Suprapubic skin (tissue), 4 donors: ENCODE results near the gene LMOD3. TPM values are rescaled to one million over a fixed set of nuclear protein-coding genes. Genes with fewer than 3 reads are reported as not detected.

Experiments
- DNase-seq, 2 donors: peaks; one replicate each; pipeline ENCODE4 v3.0.0-alpha.2; 2019; ENCODE audit warnings: low spot score in 2 of 2
- H3K27ac ChIP-seq: fragments of 200-600 bp; sonication (generic); one replicate; pipeline ENCODE4 v1.5.1; 2019
- H3K27me3 ChIP-seq: fragments of 200-600 bp; sonication (generic); one replicate; pipeline ENCODE4 v1.5.1; 2019
- H3K36me3 ChIP-seq: fragments of 200-600 bp; sonication (generic); one replicate; pipeline ENCODE4 v1.5.1; 2019
- H3K4me1 ChIP-seq: fragments of 200-600 bp; sonication (generic); one replicate; pipeline ENCODE4 v1.5.1; 2019
- H3K4me3 ChIP-seq: fragments of 200-600 bp; sonication (generic); one replicate; pipeline ENCODE4 v1.5.1; 2019; ENCODE audit warnings: mild to moderate bottlenecking
- H3K9me3 ChIP-seq: fragments of 200-600 bp; sonication (generic); one replicate; pipeline ENCODE4 v1.5.1; 2019
- EP300 ChIP-seq: sonication (generic); formaldehyde crosslinking; IDR thresholded peaks from one replicate; pipeline ENCODE4 v1.6.1; 2017; ENCODE audit warnings: antibody characterized with exemption
- POLR2A ChIP-seq, 2 donors: fragments of 450-650 bp; IDR thresholded peaks; one replicate each; pipeline ENCODE4 v1.6.1; 2017; ENCODE audit warnings: antibody characterized with exemption in 2 of 2, mild to moderate bottlenecking in 2 of 2, moderate library complexity in 2 of 2
- POLR2AphosphoS5 ChIP-seq, 3 donors: sonication (generic); formaldehyde crosslinking; IDR thresholded peaks; one replicate each; pipeline ENCODE4 v1.6.1; 2017; ENCODE audit warnings: antibody characterized with exemption in 3 of 3
- WGBS: methylation state at CpG from one replicate; pipeline ENCODE4 v1.1.5; 2018; 5-methylcytosine and 5-hydroxymethylcytosine counted together
- total RNA-seq, 4 donors: library from RNA; depleted of rRNA; stranded (reverse); fragments of >200 nt; gene quantifications; one replicate each; pipeline ENCODE4 v1.1.0, GENCODE V29; 2016
- TF ChIP-seq, protein P1 (sequence below), 2 donors: fragments of 200-600 bp in 1 of 2; fragments of 450-650 bp in 1 of 2; sonication (generic) in 1 of 2; IDR thresholded peaks; one replicate each; pipeline ENCODE4 v1.5.1; 2016 to 2019; ENCODE audit warnings: antibody characterized with exemption in 2 of 2, mild to moderate bottlenecking in 1 of 2, moderate library complexity in 1 of 2

The LMOD3 gene
- total RNA-seq, 4 donors from 2014 or later, result 0.40 TPM; not detected in 3

DNA sequence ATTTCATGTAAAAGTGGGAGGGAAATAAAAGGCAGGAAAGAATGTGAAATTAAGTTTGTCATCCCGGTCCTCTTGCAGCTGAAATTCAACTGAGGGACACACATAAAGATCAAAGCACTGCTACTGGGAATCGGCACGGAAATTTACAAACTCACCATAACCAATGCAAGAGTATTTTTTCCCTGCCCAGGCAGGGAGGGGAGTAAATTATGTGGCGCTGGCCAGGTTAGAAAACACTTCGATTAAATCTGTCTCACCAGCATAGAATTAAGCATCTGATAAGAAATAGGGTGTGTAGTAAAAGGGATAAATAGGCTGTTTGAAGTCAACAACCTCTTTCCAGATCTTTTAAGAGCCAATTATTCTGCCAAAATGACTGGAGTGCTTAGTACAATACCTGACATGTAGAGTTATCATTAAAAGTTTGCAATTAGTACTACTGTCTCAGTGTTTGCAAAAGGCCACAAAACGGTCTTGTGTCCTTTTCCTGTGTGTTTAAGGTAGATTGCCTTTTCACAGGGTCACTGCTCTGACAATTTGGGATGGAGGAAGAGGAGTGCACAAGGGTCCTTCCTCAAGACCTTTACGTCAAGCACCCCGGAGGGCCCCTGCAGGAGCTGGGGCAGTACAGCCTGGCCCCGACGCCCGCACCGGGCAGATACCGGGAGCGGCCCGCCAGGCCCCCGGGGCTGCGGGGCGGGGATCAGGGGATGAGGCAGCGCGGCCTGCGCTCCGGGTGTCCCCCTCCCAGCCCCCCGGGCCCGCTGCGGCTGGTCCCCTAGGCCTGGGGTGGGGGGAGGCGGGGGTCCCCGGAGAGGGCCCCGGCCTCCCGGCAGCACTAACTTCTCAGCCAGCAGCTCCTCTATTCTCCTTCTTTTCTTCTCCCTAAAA lies 42.9 kb downstream of the LMOD3 start:
- WGBS, result 3% methylated on average over 11 of the region's 29 CpGs
- no peak for TF ChIP-seq POLR2AphosphoS5 (IDR thresholded peaks at IDR 0.05)
- TF ChIP-seq EP300, result no peak
- TF ChIP-seq, protein P1, sequence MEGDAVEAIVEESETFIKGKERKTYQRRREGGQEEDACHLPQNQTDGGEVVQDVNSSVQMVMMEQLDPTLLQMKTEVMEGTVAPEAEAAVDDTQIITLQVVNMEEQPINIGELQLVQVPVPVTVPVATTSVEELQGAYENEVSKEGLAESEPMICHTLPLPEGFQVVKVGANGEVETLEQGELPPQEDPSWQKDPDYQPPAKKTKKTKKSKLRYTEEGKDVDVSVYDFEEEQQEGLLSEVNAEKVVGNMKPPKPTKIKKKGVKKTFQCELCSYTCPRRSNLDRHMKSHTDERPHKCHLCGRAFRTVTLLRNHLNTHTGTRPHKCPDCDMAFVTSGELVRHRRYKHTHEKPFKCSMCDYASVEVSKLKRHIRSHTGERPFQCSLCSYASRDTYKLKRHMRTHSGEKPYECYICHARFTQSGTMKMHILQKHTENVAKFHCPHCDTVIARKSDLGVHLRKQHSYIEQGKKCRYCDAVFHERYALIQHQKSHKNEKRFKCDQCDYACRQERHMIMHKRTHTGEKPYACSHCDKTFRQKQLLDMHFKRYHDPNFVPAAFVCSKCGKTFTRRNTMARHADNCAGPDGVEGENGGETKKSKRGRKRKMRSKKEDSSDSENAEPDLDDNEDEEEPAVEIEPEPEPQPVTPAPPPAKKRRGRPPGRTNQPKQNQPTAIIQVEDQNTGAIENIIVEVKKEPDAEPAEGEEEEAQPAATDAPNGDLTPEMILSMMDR (IDR thresholded peaks at IDR 0.05), result no peak
- no peak for TF ChIP-seq POLR2A (IDR thresholded peaks at IDR 0.05)
- no peak for DNase-seq
- peak overlapping the region; percentile 80 for H3K4me3 ChIP-seq
- H3K27me3 ChIP-seq, result no peaks in the 10 kb centered on the region
- peak overlapping the region; percentile 87 for H3K27ac ChIP-seq
- H3K4me1 ChIP-seq, result peaks cover 66% of the 10 kb centered on the region
- no peaks in the 10 kb centered on the region for H3K9me3 ChIP-seq
- peaks cover 6% of the 10 kb centered on the region for H3K36me3 ChIP-seq

DNA sequence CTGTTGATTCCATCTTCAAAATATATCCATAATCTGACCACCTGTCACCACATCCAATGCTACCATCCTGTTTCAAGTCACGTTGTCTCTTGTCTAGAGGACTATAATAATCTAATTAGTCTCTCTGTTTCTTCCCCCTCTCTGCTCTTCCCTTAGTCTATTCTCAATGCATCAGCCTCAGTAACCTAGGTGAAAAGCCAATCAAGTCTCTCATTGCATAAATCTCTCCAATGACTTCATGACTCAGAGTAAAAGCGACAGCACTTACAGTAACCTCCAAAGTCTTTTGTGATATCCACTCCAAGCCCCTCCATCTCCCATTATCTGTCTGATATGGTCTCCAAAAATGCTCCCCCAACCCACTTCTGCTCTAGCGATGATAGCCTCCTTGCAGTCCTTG lies 49.5 kb downstream of the LMOD3 start:
- Histone ChIP-seq H3K4me3 (no peak overlapping the region), H3K27me3 (no peaks in the 10 kb centered on the region), H3K9me3 (no peaks in the 10 kb centered on the region), H3K36me3 (peaks cover 28% of the 10 kb centered on the region), H3K4me1 (peaks cover 7% of the 10 kb centered on the region), H3K27ac (no peak overlapping the region)
- TF ChIP-seq POLR2AphosphoS5 (IDR thresholded peaks at IDR 0.05), result no peak
- TF ChIP-seq, protein P1 (IDR thresholded peaks at IDR 0.05), result no peak
- TF ChIP-seq POLR2A (IDR thresholded peaks at IDR 0.05), result no peak
- no peak for TF ChIP-seq EP300
- no peak for DNase-seq
- WGBS, result 96% methylated on average over 3 of the region's 3 CpGs

DNA sequence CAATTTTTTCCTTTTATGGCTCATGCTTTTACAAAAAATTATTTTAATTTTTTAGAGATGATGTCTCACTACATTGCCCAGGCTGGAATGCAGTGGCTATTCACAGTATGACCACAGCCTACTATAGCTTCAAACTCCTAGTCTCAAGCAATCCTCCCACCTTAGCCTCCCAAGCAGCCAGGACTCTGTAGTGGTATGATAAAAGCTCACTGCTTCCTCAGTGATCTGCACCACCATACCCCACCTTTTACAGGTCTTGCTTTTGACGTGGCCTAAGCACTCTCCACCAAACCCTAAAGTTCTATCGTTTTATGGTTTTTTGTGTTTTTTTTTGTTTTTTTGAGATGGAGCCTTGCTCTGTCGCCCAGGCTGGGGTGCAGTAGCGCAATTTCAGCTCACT lies 56.3 kb downstream of the LMOD3 start:
- Histone ChIP-seq H3K4me3 (no peak overlapping the region), H3K36me3 (peaks cover 51% of the 10 kb centered on the region), H3K27ac (no peak overlapping the region), H3K27me3 (no peaks in the 10 kb centered on the region), H3K4me1 (no peaks in the 10 kb centered on the region), H3K9me3 (no peaks in the 10 kb centered on the region)
- TF ChIP-seq, protein P1 (IDR thresholded peaks at IDR 0.05), result no peak
- TF ChIP-seq POLR2AphosphoS5 (IDR thresholded peaks at IDR 0.05), result no peak
- no peak for TF ChIP-seq EP300
- no peak for TF ChIP-seq POLR2A (IDR thresholded peaks at IDR 0.05)
- WGBS, result 78% methylated on average over 4 of the region's 4 CpGs
- DNase-seq, result no peak

GRCh38 chr3:69065318-69065964 lies 57.0 kb downstream of the LMOD3 start:
- Histone ChIP-seq H3K27me3 (no peaks in the 10 kb centered on the region), H3K4me1 (no peaks in the 10 kb centered on the region), H3K9me3 (no peaks in the 10 kb centered on the region), H3K36me3 (peaks cover 52% of the 10 kb centered on the region), H3K4me3 (no peak overlapping the region), H3K27ac (no peak overlapping the region)
- DNase-seq, result no peak
- 87% methylated on average over 6 of the region's 6 CpGs for WGBS
- TF ChIP-seq EP300 (no peak), POLR2A (IDR thresholded peaks at IDR 0.05) (no peak), POLR2AphosphoS5 (IDR thresholded peaks at IDR 0.05) (no peak)
- TF ChIP-seq, protein P1 (IDR thresholded peaks at IDR 0.05), result no peak

GRCh38 chr3:69063636-69064035 lies 58.8 kb downstream of the LMOD3 start:
- Histone ChIP-seq H3K36me3 (peaks cover 60% of the 10 kb centered on the region), H3K4me1 (no peaks in the 10 kb centered on the region), H3K4me3 (no peak overlapping the region), H3K27me3 (no peaks in the 10 kb centered on the region), H3K27ac (no peak overlapping the region), H3K9me3 (no peaks in the 10 kb centered on the region)
- no peak for TF ChIP-seq EP300
- TF ChIP-seq, protein P1 (IDR thresholded peaks at IDR 0.05), result no peak
- TF ChIP-seq POLR2AphosphoS5 (IDR thresholded peaks at IDR 0.05), result no peak
- TF ChIP-seq POLR2A (IDR thresholded peaks at IDR 0.05), result no peak
- no peak for DNase-seq
- 79% methylated on average over 2 of the region's 2 CpGs for WGBS
